CD4-positive, alpha-beta memory T cell (primary cell): ENCODE data around the gene ZP4. TPM values are rescaled to one million over a fixed set of nuclear protein-coding genes. Genes with fewer than 3 reads are reported as not detected.

ENCODE experiments used
- CTCF ChIA-PET: fragments of 350-600 bp; sonication (Branson Sonifier 250); formaldehyde crosslinking; loops from one replicate; lab custom pipeline; 2021; ENCODE audit warnings: inconsistent platforms; ENCODE audit not compliant: partially characterized antibody; lab: Charles Lee
- POLR2A ChIA-PET: fragments of 350-600 bp; sonication (Branson Sonifier 250); formaldehyde crosslinking; loops from one replicate; lab custom pipeline; 2021; ENCODE audit not compliant: partially characterized antibody; lab: Charles Lee
- DNase-seq, 5 donors: peaks; one replicate each; pipeline versions ENCODE4 v3.0.0 to v3.0.0-alpha.2; 2020 to 2022; ENCODE audit warnings: mixed read lengths in 1 of 5
- H3K27ac ChIP-seq: one replicate; pipeline ENCODE4 v1.7.0; 2013; ENCODE audit warnings: low read depth, low read length
- H3K27me3 ChIP-seq: 2 replicates; pipeline ENCODE4 v1.7.0; 2013; ENCODE audit warnings: mild to moderate bottlenecking, low read length, moderate library complexity; ENCODE audit not compliant: insufficient read depth
- H3K36me3 ChIP-seq: 2 replicates; pipeline ENCODE4 v1.7.0; 2013; ENCODE audit warnings: mild to moderate bottlenecking, low read length, moderate library complexity; ENCODE audit not compliant: insufficient read depth
- H3K4me1 ChIP-seq: 2 replicates; pipeline ENCODE4 v1.7.0; 2013; ENCODE audit warnings: mild to moderate bottlenecking, low read length, moderate library complexity; ENCODE audit not compliant: insufficient read depth
- H3K4me3 ChIP-seq, 2 donors: one replicate each; pipeline ENCODE4 v1.7.0; 2013; ENCODE audit warnings: low read length in 2 of 2, mild to moderate bottlenecking in 1 of 2
- H3K9me3 ChIP-seq, 2 donors: one replicate each; pipeline ENCODE4 v1.7.0; 2013; ENCODE audit warnings: low read length in 2 of 2, control low read depth in 1 of 2; ENCODE audit not compliant: control insufficient read depth in 1 of 2
- H3K27ac Mint-ChIP-seq, 7 donors: one replicate each; pipeline ENCODE4 v1.8.0; 2020 to 2021; ENCODE audit warnings: mixed read lengths in 7 of 7, mild to moderate bottlenecking in 6 of 7, inconsistent platforms in 3 of 7, moderate library complexity in 3 of 7
- H3K27me3 Mint-ChIP-seq, 2 donors: one replicate each; pipeline ENCODE4 v1.8.0; 2020 to 2021; ENCODE audit warnings: mixed read lengths in 2 of 2
- H3K36me3 Mint-ChIP-seq, 2 donors: one replicate each; pipeline ENCODE4 v1.8.0; 2020 to 2021; ENCODE audit warnings: mixed read lengths in 2 of 2, inconsistent platforms in 1 of 2, mild to moderate bottlenecking in 1 of 2
- H3K4me1 Mint-ChIP-seq, 4 donors: one replicate each; pipeline ENCODE4 v1.8.0; 2020 to 2021; ENCODE audit warnings: mixed read lengths in 4 of 4, mild to moderate bottlenecking in 1 of 4
- H3K4me3 Mint-ChIP-seq, 8 donors: one replicate each; pipeline ENCODE4 v1.8.0; 2020 to 2021; ENCODE audit warnings: mixed read lengths in 8 of 8, mild to moderate bottlenecking in 7 of 8, moderate library complexity in 6 of 8, inconsistent platforms in 3 of 8
- H3K9me3 Mint-ChIP-seq, 8 donors: one replicate each; pipeline ENCODE4 v1.8.0; 2020 to 2021; ENCODE audit warnings: mixed read lengths in 8 of 8, mild to moderate bottlenecking in 5 of 8, inconsistent platforms in 3 of 8, moderate library complexity in 1 of 8
- intact Hi-C: fragments of 100-400 bp; cut with micrococcal nuclease; formaldehyde crosslinking; loops from one replicate; pipeline ENCODE4 v1.15.1; 2023
- polyA plus RNA-seq, 2 donors: library from polyadenylated mRNA; unstranded; fragments of 300-500 nt; fragmentation: Illumina TruSeq; gene quantifications; one replicate each; pipeline ENCODE4 v1.2.3, GENCODE V29; 2021
- total RNA-seq, 2 experiments: library from RNA; stranded (reverse); gene quantifications; one replicate each; pipeline ENCODE4 v1.2.3, GENCODE V29; 2021

The ZP4 gene
- total and polyA plus RNA-seq, 4 experiments from 2014 or later = not detected

DNA sequence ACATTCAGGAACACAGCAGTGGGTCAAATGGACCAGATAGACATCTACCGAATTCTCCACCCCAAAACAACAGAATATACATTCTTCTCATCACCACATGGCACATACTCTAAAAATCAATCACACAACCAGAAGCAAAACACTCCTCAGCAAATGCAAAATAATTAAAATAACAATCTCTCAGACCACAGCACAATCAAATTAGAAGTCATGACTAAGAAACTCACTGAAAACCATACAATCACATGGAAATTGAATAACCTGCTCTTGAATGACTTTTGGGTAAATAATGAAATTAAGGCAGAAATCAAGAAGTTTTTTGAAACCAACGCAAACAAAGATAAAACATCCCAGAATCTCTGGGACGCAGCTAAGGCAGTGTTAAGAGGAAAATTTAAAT is 49.2 kb downstream of the ZP4 start:
- ChIA-PET CTCF (no interaction called here), POLR2A (no interaction called here)
- Histone ChIP-seq H3K9me3 (no peaks in the 10 kb centered on the region), H3K27ac (no peak overlapping the region), H3K36me3 (no peaks in the 10 kb centered on the region), H3K4me3 (no peak overlapping the region), H3K4me1 (no peaks in the 10 kb centered on the region), H3K27me3 (no peaks in the 10 kb centered on the region)
- H3K9me3 Mint-ChIP-seq = peaks cover 0 to 5% (median under 1%) of the 10 kb centered on the region in 8 donors
- intact Hi-C loops = no loop called here
- no peak overlapping the region for H3K27ac Mint-ChIP-seq
- no peak for DNase-seq
- no peaks in the 10 kb centered on the region for H3K27me3 Mint-ChIP-seq
- no peaks in the 10 kb centered on the region for H3K4me1 Mint-ChIP-seq
- H3K4me3 Mint-ChIP-seq = no peak overlapping the region
- H3K36me3 Mint-ChIP-seq = no peaks in the 10 kb centered on the region

- intact Hi-C loops = no loop called here
- no peak overlapping the region for H3K27ac Mint-ChIP-seq
- peaks cover 0 to 5% (median 0%) of the 10 kb centered on the region in 8 donors for H3K9me3 Mint-ChIP-seq
- no peak overlapping the region for H3K4me3 Mint-ChIP-seq
- Histone ChIP-seq H3K27ac (no peak overlapping the region), H3K36me3 (no peaks in the 10 kb centered on the region), H3K4me1 (no peaks in the 10 kb centered on the region), H3K4me3 (no peak overlapping the region), H3K9me3 (no peaks in the 10 kb centered on the region), H3K27me3 (no peaks in the 10 kb centered on the region)
- ChIA-PET CTCF (no interaction called here), POLR2A (no interaction called here)
- DNase-seq = no peak
- H3K27me3 Mint-ChIP-seq = peaks cover 1 to 2% of the 10 kb centered on the region in 2 donors
- no peaks in the 10 kb centered on the region for H3K4me1 Mint-ChIP-seq
- no peaks in the 10 kb centered on the region for H3K36me3 Mint-ChIP-seq
Observed at GRCh38 chr1:237838904-237839534, 51.7 kb downstream of the ZP4 start.

GRCh38 chr1:237838320-237838719 is 52.4 kb downstream of the ZP4 start:
- Mint-ChIP-seq H3K4me1 (no peaks in the 10 kb centered on the region), H3K27me3 (peaks cover 1 to 2% of the 10 kb centered on the region in 2 donors), H3K4me3 (no peak overlapping the region), H3K9me3 (peaks cover 0 to 5% (median 0%) of the 10 kb centered on the region in 8 donors), H3K36me3 (no peaks in the 10 kb centered on the region), H3K27ac (no peak overlapping the region)
- Histone ChIP-seq H3K36me3 (no peaks in the 10 kb centered on the region), H3K27me3 (no peaks in the 10 kb centered on the region), H3K27ac (no peak overlapping the region), H3K9me3 (no peaks in the 10 kb centered on the region), H3K4me1 (no peaks in the 10 kb centered on the region), H3K4me3 (no peak overlapping the region)
- intact Hi-C loops = no loop called here
- CTCF ChIA-PET = interaction anchor here (1.0 kb wide), 1 partner anchor 32 kb away, joined by 3 read pairs; no protein-coding TSS in a partner anchor
- DNase-seq = no peak
- POLR2A ChIA-PET = no interaction called here

GRCh38 chr1:237834461-237834860 is 56.3 kb downstream of the ZP4 start:
- Mint-ChIP-seq H3K9me3 (peaks cover 0 to 2% (median 0%) of the 10 kb centered on the region in 8 donors), H3K27ac (no peak overlapping the region), H3K27me3 (peaks cover 1 to 2% of the 10 kb centered on the region in 2 donors), H3K4me3 (no peak overlapping the region), H3K36me3 (no peaks in the 10 kb centered on the region), H3K4me1 (no peaks in the 10 kb centered on the region)
- Histone ChIP-seq H3K36me3 (no peaks in the 10 kb centered on the region), H3K27ac (no peak overlapping the region), H3K9me3 (no peaks in the 10 kb centered on the region), H3K4me1 (no peaks in the 10 kb centered on the region), H3K27me3 (no peaks in the 10 kb centered on the region), H3K4me3 (no peak overlapping the region)
- POLR2A ChIA-PET = no interaction called here
- intact Hi-C loops = no loop called here
- CTCF ChIA-PET = interaction anchor here (0.6 kb wide), 1 partner anchor 70 kb away, joined by 3 read pairs; no protein-coding TSS in a partner anchor
- DNase-seq = no peak

DNA sequence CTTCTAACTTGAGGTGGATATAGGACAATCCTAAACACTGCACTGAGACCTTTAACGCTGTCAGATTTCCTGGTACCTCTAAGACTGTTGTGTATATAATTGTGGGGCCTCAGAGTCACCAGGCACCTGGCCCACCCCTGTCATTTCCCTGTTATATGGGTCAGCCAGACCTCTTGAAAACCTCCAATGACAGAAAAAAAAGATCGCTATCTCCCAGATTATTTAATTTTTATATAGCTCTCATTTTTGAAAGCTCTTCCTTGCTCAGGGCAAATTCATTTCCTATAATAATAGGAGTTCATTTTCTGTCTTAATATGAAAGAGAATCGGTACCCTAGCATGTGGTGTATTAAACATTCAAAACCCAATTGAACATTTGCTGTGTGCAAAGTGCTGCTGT is 56.7 kb downstream of the ZP4 start:
- no peak overlapping the region for H3K27ac ChIP-seq
- ChIA-PET POLR2A (no interaction called here), CTCF (no interaction called here)
- Mint-ChIP-seq H3K27me3 (peaks cover 1 to 2% of the 10 kb centered on the region in 2 donors), H3K4me3 (no peak overlapping the region), H3K36me3 (no peaks in the 10 kb centered on the region), H3K27ac (no peak overlapping the region), H3K4me1 (no peaks in the 10 kb centered on the region), H3K9me3 (peaks cover 0 to 2% (median 0%) of the 10 kb centered on the region in 8 donors)
- H3K27me3 ChIP-seq = no peaks in the 10 kb centered on the region
- no peaks in the 10 kb centered on the region for H3K9me3 ChIP-seq
- H3K4me1 ChIP-seq = no peaks in the 10 kb centered on the region
- H3K4me3 ChIP-seq = no peak overlapping the region
- no peak for DNase-seq
- intact Hi-C loops = no loop called here
- H3K36me3 ChIP-seq = no peaks in the 10 kb centered on the region

DNA sequence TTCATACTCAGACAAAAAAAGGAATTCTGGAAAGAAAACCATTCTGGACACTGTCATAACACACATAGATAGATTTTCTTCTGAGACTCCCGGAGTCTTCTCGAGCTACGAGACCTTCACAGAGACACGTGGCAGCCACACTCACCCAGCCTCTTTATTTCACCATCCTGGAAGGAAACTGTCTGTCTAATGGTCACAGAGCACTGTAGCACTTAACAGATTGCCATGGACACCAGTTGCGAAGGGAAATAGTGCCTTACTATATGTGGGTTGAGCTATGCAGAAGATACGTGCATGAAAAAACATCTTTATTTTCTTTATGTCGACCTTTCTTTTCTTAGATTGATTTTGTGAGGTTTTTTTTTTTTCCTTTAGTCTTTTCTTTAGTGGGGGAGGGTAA is 57.9 kb downstream of the ZP4 start:
- DNase-seq = no peak
- Histone ChIP-seq H3K36me3 (no peaks in the 10 kb centered on the region), H3K27me3 (no peaks in the 10 kb centered on the region), H3K4me3 (no peak overlapping the region), H3K9me3 (no peaks in the 10 kb centered on the region), H3K4me1 (no peaks in the 10 kb centered on the region), H3K27ac (no peak overlapping the region)
- Mint-ChIP-seq H3K27me3 (peaks cover 1 to 2% of the 10 kb centered on the region in 2 donors), H3K9me3 (peaks cover 0 to 2% (median 0%) of the 10 kb centered on the region in 8 donors), H3K4me3 (no peak overlapping the region), H3K36me3 (no peaks in the 10 kb centered on the region), H3K27ac (no peak overlapping the region), H3K4me1 (no peaks in the 10 kb centered on the region)
- POLR2A ChIA-PET = no interaction called here
- intact Hi-C loops = no loop called here
- CTCF ChIA-PET = no interaction called here
